Activated CD4-positive, alpha-beta T cell treated with anti-CD3 and anti-CD28 coated beads, Interleukin-10, Interleukin-2, amounts not matched to agents 100 ng/mL and 50 ng/mL, durations not matched to agents 16 hours and 8 hours (primary cell): ENCODE data around the gene TTLL11.

Source experiments
- DNase-seq: peaks from one replicate; pipeline ENCODE4 v3.0.0-alpha.2; 2020

The TTLL11 gene

DNA sequence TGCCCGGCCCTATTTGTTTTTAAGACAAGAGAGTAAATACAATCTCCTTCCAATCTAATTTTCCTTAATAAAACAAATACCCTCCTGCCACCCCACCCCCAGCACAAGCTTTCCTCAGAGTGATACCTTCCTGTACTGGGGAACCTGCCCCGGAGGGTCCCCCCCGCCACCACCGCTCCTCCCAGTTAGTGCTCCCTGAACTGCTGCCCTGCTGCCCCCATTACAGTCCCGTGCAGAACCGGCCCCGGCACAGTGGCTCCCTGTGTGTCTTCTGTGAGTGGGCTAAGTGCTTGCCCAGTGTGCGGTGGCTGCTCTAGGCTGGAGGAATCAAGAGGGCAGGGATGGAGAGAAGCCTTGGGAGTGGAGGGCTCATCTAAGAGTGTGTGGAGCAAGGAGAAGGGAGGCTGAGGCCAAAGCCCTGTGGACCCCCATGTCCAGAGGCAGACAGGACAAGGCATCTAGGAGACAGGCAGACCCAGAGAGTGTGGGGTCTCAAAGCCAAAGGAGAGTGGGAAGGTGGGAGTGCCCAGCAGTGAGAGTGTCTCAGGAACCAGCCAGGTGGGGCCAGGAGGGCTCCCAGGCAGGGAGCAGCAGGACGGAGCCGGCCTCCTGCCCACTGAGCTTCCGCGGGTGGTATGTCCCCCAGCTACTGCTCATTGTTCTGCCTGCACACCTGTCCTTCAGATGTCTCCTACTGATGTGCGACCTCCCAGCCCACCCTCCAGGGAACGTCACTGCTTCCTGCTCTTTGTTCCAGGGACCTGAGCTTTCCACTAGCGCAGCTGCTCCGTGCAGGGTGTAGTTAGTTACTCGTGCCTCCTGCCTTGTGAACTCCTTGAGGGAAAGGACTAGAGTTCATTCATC, 312.7 kb downstream of the TTLL11 start:
- DNase-seq: no peak

DNA sequence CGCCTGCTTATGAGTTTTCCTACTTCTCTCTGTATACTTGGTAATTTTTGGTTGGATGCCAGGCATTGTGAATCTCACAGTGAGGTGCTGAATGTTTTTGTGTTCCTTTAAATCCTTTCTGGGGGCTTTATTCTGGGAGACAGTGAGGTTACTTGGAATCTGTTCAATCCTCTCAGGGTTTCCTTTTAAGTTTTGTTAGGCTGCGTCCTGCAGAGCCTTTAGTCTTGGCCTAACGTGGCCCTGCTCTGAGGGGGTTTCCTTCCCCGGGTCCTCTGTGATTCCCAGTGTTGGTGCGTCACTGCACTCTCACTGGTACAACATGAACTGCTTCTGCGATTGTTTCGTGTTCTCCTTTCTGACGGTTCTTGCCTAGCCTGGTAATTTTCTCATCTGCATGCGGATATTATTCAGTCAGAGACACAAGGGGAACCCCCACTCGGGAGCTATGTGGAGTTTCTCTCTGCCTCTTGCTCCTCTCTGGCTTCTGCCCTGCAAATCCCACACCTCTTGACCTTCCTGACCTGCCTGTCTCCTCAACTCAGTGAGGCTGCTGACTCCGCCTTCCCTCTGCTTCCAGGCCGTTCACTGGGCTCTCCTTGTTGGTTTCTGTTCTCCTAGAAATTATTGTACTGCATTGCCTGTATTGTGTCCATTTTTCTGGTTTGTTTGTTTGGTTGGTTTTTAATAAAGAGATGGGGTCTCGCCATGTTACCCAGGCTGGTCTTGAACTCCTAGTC, 313.6 kb downstream of the TTLL11 start:
- no peak for DNase-seq

DNA sequence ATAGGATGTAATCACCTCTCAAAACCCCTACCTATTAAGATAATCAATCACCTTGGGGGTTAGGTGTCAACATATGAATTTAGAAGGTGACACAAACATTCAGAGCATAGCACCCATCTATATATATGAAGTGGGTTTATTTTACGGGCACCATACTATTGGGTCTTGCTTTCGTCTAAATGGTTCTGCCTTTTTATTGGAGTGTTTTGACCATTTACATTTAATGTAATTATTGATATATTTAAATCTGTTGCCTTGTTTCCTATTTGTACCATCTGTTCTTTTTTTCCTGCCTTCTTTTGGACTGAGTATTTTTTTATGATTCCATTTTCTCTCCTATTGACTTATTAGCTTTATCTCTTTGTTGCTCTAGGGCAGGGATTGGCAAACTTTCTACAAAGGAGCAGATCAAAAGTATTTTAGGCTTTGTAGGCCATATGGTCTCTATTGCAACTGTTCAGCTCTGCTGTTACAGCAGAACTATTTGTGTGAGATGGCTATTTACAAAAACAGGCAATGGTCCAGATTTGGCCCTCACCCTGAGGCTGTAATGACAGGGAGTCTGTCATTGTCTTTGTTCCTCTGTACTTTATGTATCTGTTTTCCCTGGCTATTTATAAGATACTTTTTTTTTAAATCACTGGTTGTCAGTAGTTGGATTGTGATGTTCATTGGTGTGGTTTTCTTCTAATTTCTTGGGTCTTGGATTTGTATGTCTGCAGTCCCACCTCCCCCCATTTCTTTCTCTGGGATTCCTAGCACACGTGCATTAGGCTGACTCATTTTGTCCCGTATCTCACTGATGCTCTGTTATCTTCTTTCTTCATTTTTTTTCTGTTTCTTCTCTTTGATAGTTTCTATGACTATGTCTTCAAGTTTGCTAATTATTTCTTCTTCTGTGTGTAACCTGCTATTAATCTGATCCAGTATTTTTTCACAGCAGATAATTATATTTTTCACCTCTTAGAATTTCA, 314.6 kb downstream of the TTLL11 start:
- no peak for DNase-seq

DNA sequence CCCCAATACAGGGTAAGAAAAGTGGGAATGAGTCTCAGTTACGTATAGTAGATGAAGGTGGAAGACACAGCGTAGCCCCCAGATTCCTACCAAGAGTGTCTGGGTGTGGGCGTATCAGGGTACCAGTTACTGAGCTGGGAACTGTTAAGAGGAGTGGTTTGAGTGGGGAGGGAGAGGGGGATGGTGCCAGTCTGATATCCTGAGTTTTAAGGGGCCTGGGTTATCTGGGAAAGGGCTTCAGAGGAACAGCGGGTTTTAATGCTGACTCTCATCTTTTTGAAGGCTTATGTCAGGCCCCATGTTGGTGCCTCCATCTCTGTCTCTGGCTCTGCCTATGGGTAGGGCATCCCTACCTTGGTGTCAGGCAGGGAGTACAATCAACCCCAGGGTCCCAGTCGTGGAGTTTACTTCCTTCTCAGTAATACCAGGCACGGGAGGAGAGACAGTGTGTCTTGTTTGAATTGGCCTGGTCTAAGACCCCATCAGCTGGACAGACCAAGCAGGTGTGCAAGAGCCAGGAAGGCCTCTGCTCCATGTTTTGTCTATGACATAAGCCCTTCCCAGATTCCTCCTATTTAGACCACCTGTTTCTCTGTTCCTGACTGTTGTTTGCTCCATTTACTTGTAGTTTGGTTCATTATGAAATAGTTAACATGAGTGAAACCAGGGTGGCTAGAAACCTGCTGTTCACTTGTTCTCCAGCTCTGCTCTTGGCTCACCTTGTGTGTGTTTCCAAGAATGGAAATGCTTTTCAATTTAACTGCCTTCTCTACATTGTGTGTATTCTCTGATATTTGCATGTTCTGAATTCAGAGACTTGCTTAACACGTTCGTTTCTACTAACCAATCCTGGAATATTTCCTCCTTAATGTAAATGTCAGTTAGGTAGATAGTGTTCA, 316.1 kb downstream of the TTLL11 start:
- DNase-seq: no peak

DNA sequence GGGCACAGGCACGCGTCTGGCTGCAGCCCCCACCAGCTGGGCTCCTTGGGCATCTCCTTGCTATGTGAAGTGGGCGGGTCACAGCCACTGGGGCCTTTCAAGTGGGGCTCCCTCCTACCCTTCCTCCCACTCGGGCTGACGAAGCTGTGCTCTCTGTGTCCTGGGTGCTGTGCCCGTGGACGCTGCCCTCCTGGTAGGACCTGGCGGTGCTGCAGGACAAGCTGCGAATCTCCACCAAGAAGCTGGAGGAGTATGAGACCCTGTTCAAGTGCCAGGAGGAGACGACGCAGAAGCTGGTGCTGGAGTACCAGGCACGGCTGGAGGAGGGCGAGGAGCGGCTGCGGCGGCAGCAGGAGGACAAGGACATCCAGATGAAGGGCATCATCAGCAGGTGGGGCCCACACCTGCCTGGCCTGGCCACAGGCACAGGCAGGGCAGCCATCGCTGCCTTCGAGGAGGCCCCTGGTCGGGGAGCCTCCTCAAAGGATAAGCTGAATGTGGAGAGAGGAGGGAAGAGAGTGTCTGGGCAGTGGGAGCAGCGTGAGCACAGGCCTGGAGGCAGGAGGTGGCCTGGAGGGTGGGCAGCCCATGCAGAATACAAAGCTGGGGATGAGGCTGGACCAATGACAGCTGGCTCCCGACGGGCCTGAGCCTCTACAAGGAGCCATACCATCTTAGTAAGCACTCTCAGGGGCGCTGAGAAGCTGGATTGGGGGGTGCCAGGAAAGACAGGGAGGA, 316.9 kb downstream of the TTLL11 start:
- no peak for DNase-seq

DNA sequence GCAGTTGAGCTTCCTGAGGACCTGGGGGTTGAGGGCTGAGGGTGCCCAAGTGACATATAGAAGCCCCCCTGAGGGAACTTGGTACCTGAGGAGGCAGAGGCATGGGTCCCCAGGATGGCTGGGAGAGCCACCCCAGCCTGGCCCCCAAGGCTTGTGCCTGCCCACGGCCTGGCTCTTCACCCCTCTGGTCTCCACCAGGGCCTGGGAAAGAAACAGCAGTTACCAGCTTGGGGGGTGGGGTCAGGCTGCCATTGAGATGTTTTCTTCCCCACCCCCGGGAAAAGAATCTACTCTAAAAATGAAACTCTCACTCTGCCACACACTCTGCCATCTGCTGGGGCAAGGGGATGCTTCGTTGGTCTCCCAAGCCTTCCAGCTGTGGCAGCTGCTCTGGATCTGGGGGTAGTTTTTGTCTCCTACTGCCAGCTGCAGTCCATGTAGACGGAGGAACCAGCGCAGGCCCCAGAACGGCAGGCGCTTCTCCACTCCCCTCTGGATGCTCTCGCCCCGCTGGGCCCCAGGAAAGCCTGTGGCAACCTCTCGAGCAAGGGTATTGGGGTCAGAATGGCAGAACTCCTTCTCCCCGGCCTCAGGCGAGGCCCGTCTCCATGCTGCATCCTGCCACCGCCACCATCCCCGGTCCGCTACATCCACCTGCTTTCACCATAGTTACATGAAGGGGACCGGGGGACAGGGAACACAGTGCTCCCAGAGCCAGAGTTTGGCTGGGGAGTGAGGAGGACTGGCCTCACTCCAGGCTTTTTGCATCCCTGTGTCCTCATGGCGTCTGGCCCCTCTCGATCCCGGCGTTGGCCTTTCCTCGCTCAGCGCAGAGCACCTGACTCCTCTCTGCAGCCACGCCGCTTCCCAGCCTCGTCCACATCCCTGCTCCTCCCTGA, 318.1 kb downstream of the TTLL11 start:
- DNase-seq: no peak

DNA sequence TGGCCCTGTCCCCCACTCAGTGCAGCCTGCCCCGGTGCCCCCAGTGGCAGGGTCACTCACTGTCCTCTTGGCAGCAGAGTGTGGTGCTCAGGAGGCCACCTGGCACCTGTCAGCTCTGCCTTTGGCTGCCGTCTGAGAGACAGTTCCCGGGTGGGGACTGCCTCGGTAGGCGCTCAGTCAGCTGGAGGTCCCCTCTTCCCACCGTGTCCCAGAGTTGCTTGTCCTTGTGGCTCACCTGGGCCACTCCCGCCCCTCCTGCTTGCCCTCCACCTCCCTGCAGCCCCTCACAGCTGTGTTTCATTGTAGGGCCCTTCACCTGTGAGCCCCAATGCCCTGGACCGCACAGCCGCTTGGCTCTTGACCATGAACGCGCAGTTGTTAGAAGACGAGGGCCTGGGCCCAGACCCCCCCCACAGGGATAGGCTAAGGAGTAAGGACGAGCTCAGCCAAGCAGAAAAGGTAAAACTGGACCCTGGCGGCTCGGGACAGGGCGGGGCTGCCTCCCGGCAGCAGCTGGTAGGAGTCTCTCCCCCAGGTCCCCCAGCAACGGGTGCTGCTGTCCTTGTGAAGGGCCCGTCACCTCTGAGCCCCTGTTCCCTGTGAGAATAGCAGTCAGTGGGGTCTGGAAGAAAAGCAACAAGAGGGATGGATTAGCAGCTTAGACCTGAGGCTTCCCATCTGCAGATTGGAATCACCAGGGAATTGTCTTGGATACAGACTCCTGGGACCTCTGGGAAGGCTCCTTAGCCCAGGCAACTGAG, 319.0 kb downstream of the TTLL11 start:
- DNase-seq: no peak

DNA sequence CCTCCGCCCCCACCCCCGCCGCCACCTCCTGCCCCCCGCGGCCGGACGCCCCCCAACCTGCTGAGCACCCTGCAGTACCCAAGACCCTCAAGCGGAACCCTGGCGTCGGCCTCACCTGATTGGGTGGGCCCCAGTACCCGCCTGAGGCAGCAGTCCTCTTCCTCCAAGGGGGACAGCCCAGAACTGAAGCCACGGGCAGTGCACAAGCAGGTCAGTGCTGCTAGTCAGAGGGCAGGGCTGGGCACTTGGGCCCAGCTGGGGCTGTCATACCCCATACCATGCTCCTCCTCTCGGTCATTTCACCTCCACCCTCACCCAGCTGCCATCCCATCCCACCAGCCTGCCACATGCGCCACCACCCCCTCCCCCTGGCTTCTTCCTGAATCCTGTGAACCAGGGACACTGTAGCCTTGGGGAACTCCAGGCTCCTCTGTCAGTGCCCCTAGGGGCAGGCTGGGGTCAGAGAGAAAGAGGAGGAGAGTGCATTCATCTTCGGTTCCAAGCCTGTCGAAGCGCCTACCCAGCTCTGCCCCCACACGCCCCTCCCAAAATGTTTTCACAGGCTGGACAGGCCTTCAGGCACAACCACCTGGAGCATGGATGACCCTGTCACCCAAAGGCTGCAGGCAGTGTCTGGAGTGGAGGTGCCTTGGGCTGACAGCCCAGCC, 319.7 kb downstream of the TTLL11 start:
- no peak for DNase-seq

DNA sequence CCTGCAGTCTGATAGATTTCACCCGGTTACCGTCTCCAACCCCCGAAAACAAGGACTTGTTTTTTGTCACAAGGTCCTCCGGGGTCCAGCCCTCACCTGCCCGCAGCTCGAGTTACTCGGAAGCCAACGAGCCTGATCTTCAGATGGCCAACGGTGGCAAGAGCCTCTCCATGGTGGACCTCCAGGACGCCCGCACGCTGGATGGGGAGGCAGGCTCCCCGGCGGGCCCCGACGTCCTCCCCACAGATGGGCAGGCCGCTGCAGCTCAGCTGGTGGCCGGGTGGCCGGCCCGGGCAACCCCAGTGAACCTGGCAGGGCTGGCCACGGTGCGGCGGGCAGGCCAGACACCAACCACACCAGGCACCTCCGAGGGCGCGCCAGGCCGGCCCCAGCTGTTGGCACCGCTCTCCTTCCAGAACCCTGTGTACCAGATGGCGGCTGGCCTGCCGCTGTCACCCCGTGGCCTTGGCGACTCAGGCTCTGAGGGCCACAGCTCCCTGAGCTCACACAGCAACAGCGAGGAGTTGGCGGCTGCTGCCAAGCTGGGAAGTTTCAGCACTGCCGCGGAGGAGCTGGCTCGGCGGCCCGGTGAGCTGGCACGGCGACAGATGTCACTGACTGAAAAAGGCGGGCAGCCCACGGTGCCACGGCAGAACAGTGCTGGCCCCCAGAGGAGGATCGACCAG, 320.4 kb downstream of the TTLL11 start:
- no peak for DNase-seq
